ENCODE results near the gene KPNA4. TPM values are rescaled to one million over a fixed set of nuclear protein-coding genes. Genes with fewer than 3 reads are reported as not detected.
"Not testable (repeated sequence)": the region's sequence is repeated elsewhere in the genome, so short reads cannot be mapped to it uniquely, and the experiment has no call there.

Gene KPNA4
- total RNA-seq, 2 experiments from 2014 or later = 44.0 to 49.4 TPM

DNA sequence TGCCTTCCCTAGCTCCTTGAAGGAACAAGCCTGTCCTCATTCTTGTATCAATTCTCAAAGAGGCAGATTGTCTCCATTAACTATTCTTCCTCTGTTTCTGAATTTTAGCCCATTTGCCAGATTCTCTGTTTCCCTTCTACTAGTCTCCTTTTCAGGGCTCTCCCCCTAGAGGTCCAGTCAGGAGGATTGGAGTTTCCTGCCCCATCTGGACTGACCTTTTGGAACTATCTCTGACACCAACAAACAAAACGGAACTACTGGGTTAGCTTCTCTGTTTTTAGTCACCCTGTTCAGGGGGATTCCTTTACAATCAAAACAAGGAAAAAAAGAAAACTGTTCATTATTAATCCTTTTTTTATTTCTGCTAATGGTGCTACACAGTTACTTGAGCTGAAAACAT, 10.2 kb upstream of the KPNA4 start:
- POLR2A ChIA-PET = no interaction called here
- H3K27ac Mint-ChIP-seq = no peak overlapping the region
- H3K27ac ChIP-seq (ENCODE audit: low read depth in 1 of 2, low read length in 2 of 2) = no peak overlapping the region
- DNase-seq (no peak), ATAC-seq (ENCODE audit: poor library complexity) (no peak)
- H3K9me3 Mint-ChIP-seq = peaks cover 2% of the 10 kb centered on the region
- H3K36me3 ChIP-seq (ENCODE audit: insufficient read depth, low read length) = no peaks in the 10 kb centered on the region
- peaks cover under 1 to 5% of the 10 kb centered on the region in 2 experiments for H3K9me3 ChIP-seq (ENCODE audit: control insufficient read depth in 1 of 2, insufficient read depth in 1 of 2, low read length in 2 of 2)
- intact Hi-C loops (cut with DNase I, micrococcal nuclease) = no loop called here
- H3K27me3 Mint-ChIP-seq = peaks cover 46% of the 10 kb centered on the region
- H3K36me3 Mint-ChIP-seq (ENCODE audit: low read depth) = no peaks in the 10 kb centered on the region
- no peak overlapping the region for H3K4me3 Mint-ChIP-seq
- CTCF ChIA-PET = no interaction called here
- H3K27me3 ChIP-seq (ENCODE audit: control insufficient read depth in 1 of 2, insufficient read depth in 2 of 2, low read length in 2 of 2) = peaks cover under 1 to 23% of the 10 kb centered on the region in 2 experiments
- no peaks in the 10 kb centered on the region for H3K4me1 Mint-ChIP-seq (ENCODE audit: low read depth)
- no peak overlapping the region for H3K4me3 ChIP-seq (ENCODE audit: low read length)
- TF ChIP-seq, protein P1, sequence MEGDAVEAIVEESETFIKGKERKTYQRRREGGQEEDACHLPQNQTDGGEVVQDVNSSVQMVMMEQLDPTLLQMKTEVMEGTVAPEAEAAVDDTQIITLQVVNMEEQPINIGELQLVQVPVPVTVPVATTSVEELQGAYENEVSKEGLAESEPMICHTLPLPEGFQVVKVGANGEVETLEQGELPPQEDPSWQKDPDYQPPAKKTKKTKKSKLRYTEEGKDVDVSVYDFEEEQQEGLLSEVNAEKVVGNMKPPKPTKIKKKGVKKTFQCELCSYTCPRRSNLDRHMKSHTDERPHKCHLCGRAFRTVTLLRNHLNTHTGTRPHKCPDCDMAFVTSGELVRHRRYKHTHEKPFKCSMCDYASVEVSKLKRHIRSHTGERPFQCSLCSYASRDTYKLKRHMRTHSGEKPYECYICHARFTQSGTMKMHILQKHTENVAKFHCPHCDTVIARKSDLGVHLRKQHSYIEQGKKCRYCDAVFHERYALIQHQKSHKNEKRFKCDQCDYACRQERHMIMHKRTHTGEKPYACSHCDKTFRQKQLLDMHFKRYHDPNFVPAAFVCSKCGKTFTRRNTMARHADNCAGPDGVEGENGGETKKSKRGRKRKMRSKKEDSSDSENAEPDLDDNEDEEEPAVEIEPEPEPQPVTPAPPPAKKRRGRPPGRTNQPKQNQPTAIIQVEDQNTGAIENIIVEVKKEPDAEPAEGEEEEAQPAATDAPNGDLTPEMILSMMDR (IDR thresholded peaks at IDR 0.05) = no peak
- H3K4me1 ChIP-seq (ENCODE audit: insufficient read depth, low read length) = no peaks in the 10 kb centered on the region

DNA sequence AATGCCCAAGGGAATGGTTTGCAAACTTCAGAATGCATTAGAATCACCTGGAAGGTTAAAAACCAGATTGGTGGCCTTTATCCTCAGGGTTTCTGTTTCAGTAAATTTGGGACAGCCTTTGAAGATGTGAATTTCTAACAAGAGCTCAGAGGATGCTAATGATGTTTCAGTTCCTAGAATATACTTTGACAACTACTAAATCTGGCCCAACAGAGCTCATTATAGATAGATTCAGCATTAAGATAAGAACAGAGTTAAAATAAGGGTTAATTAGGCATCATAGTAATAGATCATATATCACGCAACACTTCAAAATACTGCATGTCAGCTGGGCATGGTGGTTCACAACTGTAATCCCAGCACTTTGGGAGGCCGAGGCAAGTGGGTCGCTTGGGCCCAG, 9.3 kb upstream of the KPNA4 start:
- Histone ChIP-seq H3K4me1 (ENCODE audit: insufficient read depth, low read length) (no peaks in the 10 kb centered on the region), H3K4me3 (ENCODE audit: low read length) (no peak overlapping the region), H3K27ac (ENCODE audit: low read depth in 1 of 2, low read length in 2 of 2) (no peak overlapping the region), H3K36me3 (ENCODE audit: insufficient read depth, low read length) (no peaks in the 10 kb centered on the region), H3K27me3 (ENCODE audit: control insufficient read depth in 1 of 2, insufficient read depth in 2 of 2, low read length in 2 of 2) (peaks cover 0 to 23% of the 10 kb centered on the region in 2 experiments), H3K9me3 (ENCODE audit: control insufficient read depth in 1 of 2, insufficient read depth in 1 of 2, low read length in 2 of 2) (peaks cover 0 to 6% of the 10 kb centered on the region in 2 experiments)
- Mint-ChIP-seq H3K4me3 (no peak overlapping the region), H3K27ac (no peak overlapping the region), H3K27me3 (peaks cover 41% of the 10 kb centered on the region), H3K9me3 (no peaks in the 10 kb centered on the region), H3K36me3 (ENCODE audit: low read depth) (no peaks in the 10 kb centered on the region), H3K4me1 (ENCODE audit: low read depth) (no peaks in the 10 kb centered on the region)
- TF ChIP-seq, protein P1 (IDR thresholded peaks at IDR 0.05) = no peak
- CTCF ChIA-PET = no interaction called here
- POLR2A ChIA-PET = no interaction called here
- intact Hi-C loops (cut with DNase I, micrococcal nuclease) = no loop called here
- ATAC-seq (ENCODE audit: poor library complexity) = no peak
- DNase-seq = no peak

DNA sequence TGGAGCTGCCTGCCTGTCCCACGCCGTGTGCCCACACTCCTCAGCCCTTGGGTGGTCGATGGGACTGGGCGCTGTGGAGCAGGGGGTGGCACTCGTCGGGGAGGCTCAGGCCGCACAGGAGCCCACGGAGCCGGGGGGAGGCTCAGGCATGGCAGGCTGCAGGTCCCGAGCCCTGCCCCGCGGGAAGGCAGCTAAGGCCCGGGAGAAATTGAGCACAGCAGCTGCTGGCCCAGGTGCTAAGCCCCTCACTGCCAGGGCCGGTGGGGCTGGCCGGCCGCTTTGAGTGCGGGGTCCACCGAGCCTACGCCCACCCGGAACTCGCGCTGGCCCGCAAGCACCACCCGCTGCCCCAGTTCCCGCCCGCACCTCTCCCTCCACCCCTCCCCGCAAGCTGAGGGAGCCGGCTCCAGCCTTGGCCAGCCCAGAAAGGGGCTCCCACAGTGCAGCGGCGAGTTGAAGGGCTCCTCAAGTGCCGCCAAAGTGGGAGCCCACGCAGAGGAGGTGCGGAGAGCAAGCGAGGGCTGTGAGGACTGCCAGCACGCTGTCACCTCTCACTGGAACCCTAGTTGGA, 8.7 kb upstream of the KPNA4 start:
- ATAC-seq (ENCODE audit: poor library complexity); H3K27ac ChIP-seq (ENCODE audit: low read depth in 1 of 2, low read length in 2 of 2); H3K9me3 Mint-ChIP-seq; H3K27ac Mint-ChIP-seq; H3K9me3 ChIP-seq (ENCODE audit: control insufficient read depth in 1 of 2, insufficient read depth in 1 of 2, low read length in 2 of 2); CTCF ChIA-PET; H3K4me3 Mint-ChIP-seq; intact Hi-C loops (cut with DNase I, micrococcal nuclease); DNase-seq; POLR2A ChIA-PET; H3K4me1 Mint-ChIP-seq (ENCODE audit: low read depth); H3K36me3 Mint-ChIP-seq (ENCODE audit: low read depth); H3K4me1 ChIP-seq (ENCODE audit: insufficient read depth, low read length); H3K4me3 ChIP-seq (ENCODE audit: low read length); H3K36me3 ChIP-seq (ENCODE audit: insufficient read depth, low read length): not testable (repeated sequence)
- peaks cover 37% of the 10 kb centered on the region for H3K27me3 Mint-ChIP-seq
- peaks cover 0 to 20% of the 10 kb centered on the region in 2 experiments for H3K27me3 ChIP-seq (ENCODE audit: control insufficient read depth in 1 of 2, insufficient read depth in 2 of 2, low read length in 2 of 2)

Data from CD4-positive, alpha-beta T cell (primary cell).